Activated CD8-positive, alpha-beta memory T cell treated with anti-CD3 and anti-CD28 coated beads for 36 hours (primary cell): ENCODE measurements around the gene KIZ. TPM values are rescaled to one million over a fixed set of nuclear protein-coding genes. Genes with fewer than 3 reads are reported as not detected.
"Not testable (repeated sequence)": the region's sequence is repeated elsewhere in the genome, so short reads cannot be mapped to it uniquely, and the experiment has no call there.

Experiments
- CTCF ChIA-PET: fragments of 350-600 bp; sonication (Branson Sonifier 250); formaldehyde crosslinking; loops from one replicate; lab custom pipeline; 2021; ENCODE audit warnings: antibody characterized with exemption; lab: Charles Lee
- POLR2A ChIA-PET: fragments of 350-600 bp; sonication (Branson Sonifier 250); formaldehyde crosslinking; loops from one replicate; lab custom pipeline; 2021; ENCODE audit warnings: antibody characterized with exemption; lab: Charles Lee
- total RNA-seq, 2 experiments: library from RNA; stranded (reverse); gene quantifications; one replicate each; pipeline ENCODE4 v1.2.3, GENCODE V29; 2021

Gene KIZ
- total RNA-seq, 2 experiments from 2014 or later = 9.2 to 10.1 TPM

- POLR2A ChIA-PET = no interaction called here
- CTCF ChIA-PET = no interaction called here
These were observed 36.7 kb downstream of the KIZ start for GRCh38 chr20:21162631-21163030.

GRCh38 chr20:21166801-21167200, 40.9 kb downstream of the KIZ start:
- ChIA-PET CTCF (no interaction called here), POLR2A (no interaction called here)

- POLR2A ChIA-PET = no interaction called here
- CTCF ChIA-PET = no interaction called here
These were observed 41.4 kb downstream of the KIZ start for GRCh38 chr20:21167261-21167660.

GRCh38 chr20:21168061-21168460, 42.2 kb downstream of the KIZ start:
- CTCF ChIA-PET, POLR2A ChIA-PET: not testable (repeated sequence)

GRCh38 chr20:21172626-21173025, 46.7 kb downstream of the KIZ start:
- CTCF ChIA-PET = interaction anchor here (0.7 kb wide), 1 partner anchor 667 kb away, joined by 8 read pairs; no protein-coding TSS in a partner anchor
- POLR2A ChIA-PET = no interaction called here

- ChIA-PET CTCF (interaction anchor here (0.7 kb wide), 1 partner anchor 668 kb away, joined by 8 read pairs; no protein-coding TSS in a partner anchor), POLR2A (no interaction called here)
These were observed 47.6 kb downstream of the KIZ start for GRCh38 chr20:21173485-21173884.

GRCh38 chr20:21174516-21175239, 48.8 kb downstream of the KIZ start:
- CTCF ChIA-PET = no interaction called here
- POLR2A ChIA-PET = no interaction called here

GRCh38 chr20:21175433-21175832, 49.6 kb downstream of the KIZ start:
- POLR2A ChIA-PET = no interaction called here
- CTCF ChIA-PET = no interaction called here

GRCh38 chr20:21177767-21178166, 51.9 kb downstream of the KIZ start:
- CTCF ChIA-PET = no interaction called here
- POLR2A ChIA-PET = no interaction called here

GRCh38 chr20:21179757-21180156, 53.9 kb downstream of the KIZ start:
- ChIA-PET POLR2A (no interaction called here), CTCF (no interaction called here)

GRCh38 chr20:21180248-21180647, 54.4 kb downstream of the KIZ start:
- ChIA-PET POLR2A (no interaction called here), CTCF (no interaction called here)

GRCh38 chr20:21181028-21181427, 55.1 kb downstream of the KIZ start:
- CTCF ChIA-PET = no interaction called here
- POLR2A ChIA-PET = interaction anchor here (0.7 kb wide), 1 partner anchor 339 kb away, joined by 7 read pairs; no protein-coding TSS in a partner anchor

- ChIA-PET POLR2A (no interaction called here), CTCF (no interaction called here)
These were observed 57.1 kb downstream of the KIZ start for GRCh38 chr20:21182832-21183563.

- ChIA-PET CTCF (no interaction called here), POLR2A (no interaction called here)
These were observed 57.8 kb downstream of the KIZ start for GRCh38 chr20:21183722-21184121.

GRCh38 chr20:21184819-21185218, 58.9 kb downstream of the KIZ start:
- CTCF ChIA-PET = interaction anchor here (1.2 kb wide), 1 partner anchor 45 kb away, joined by 3 read pairs; no protein-coding TSS in a partner anchor
- POLR2A ChIA-PET = no interaction called here

- POLR2A ChIA-PET = no interaction called here
- CTCF ChIA-PET = no interaction called here
These were observed 60.0 kb downstream of the KIZ start for GRCh38 chr20:21185849-21186248.

GRCh38 chr20:21189761-21190523, 64.1 kb downstream of the KIZ start:
- POLR2A ChIA-PET = no interaction called here
- CTCF ChIA-PET = no interaction called here

GRCh38 chr20:21190869-21191268, 65.0 kb downstream of the KIZ start:
- CTCF ChIA-PET = no interaction called here
- POLR2A ChIA-PET = no interaction called here

- POLR2A ChIA-PET = no interaction called here
These were observed 66.0 kb downstream of the KIZ start for GRCh38 chr20:21191839-21192238.

GRCh38 chr20:21202259-21202658, 76.4 kb downstream of the KIZ start:
- CTCF ChIA-PET = no interaction called here
- POLR2A ChIA-PET = no interaction called here

More at GRCh38 chr20:21191839-21192238, 66.0 kb downstream of the KIZ start:
- CTCF ChIA-PET = no interaction called here
